ENCODE data around the gene CDC42SE2. TPM values are rescaled to one million over a fixed set of nuclear protein-coding genes. Genes with fewer than 3 reads are reported as not detected.

Gene CDC42SE2
- total RNA-seq, 4 donors from 2014 or later, result 30.1 to 59.3 (median 35.7) TPM

- ATAC-seq (ENCODE audit: low FRiP score) (no peak), DNase-seq (ENCODE audit: low spot score) (no peak)
- no peak for TF ChIP-seq CTCF (IDR thresholded peaks at IDR 0.05)
Observed at GRCh38 chr5:131364507-131365050, 100.7 kb downstream of the CDC42SE2 start.

GRCh38 chr5:131366428-131366827 lies 102.6 kb downstream of the CDC42SE2 start:
- no peak for ATAC-seq (ENCODE audit: low FRiP score)
- no peak for TF ChIP-seq CTCF (IDR thresholded peaks at IDR 0.05)

GRCh38 chr5:131367219-131367860 lies 103.5 kb downstream of the CDC42SE2 start:
- ATAC-seq (ENCODE audit: low FRiP score) (no peak), DNase-seq (ENCODE audit: low spot score) (no peak)
- no peak for TF ChIP-seq CTCF (IDR thresholded peaks at IDR 0.05)

More at GRCh38 chr5:131366428-131366827, 102.6 kb downstream of the CDC42SE2 start:
- DNase-seq (ENCODE audit: low spot score), result no peak

GRCh38 chr5:131368866-131369265 lies 105.0 kb downstream of the CDC42SE2 start:
- no peak for TF ChIP-seq CTCF (IDR thresholded peaks at IDR 0.05)
- DNase-seq (ENCODE audit: low spot score) (no peak), ATAC-seq (ENCODE audit: low FRiP score) (no peak)

GRCh38 chr5:131369558-131369957 lies 105.7 kb downstream of the CDC42SE2 start:
- no peak for ATAC-seq (ENCODE audit: low FRiP score)
- no peak for TF ChIP-seq CTCF (IDR thresholded peaks at IDR 0.05)
- DNase-seq (ENCODE audit: low spot score), result no peak

- ATAC-seq (ENCODE audit: low FRiP score) (no peak), DNase-seq (ENCODE audit: low spot score) (no peak)
- no peak for TF ChIP-seq CTCF (IDR thresholded peaks at IDR 0.05)
Observed at GRCh38 chr5:131371835-131372234, 108.0 kb downstream of the CDC42SE2 start.

- TF ChIP-seq CTCF (IDR thresholded peaks at IDR 0.05), result no peak
- DNase-seq (ENCODE audit: low spot score), result no peak
- ATAC-seq (ENCODE audit: low FRiP score), result no peak
Observed at GRCh38 chr5:131373265-131373664, 109.4 kb downstream of the CDC42SE2 start.

All from omental fat pad (tissue), 4 donors.